ENCODE results near the gene TTLL10.

Gene TTLL10

GRCh38 chr1:1221887-1222574 is 48.4 kb downstream of the TTLL10 start:
- TF ChIP-seq CTCF (IDR thresholded peaks at IDR 0.05; ENCODE audit: low read depth, low read length, missing control alignments): no peak
- no peak overlapping the region for H3K4me3 ChIP-seq (ENCODE audit: low read depth, low read length)
- no peak for DNase-seq (ENCODE audit: low read depth)

GRCh38 chr1:1222575-1223225 is 49.0 kb downstream of the TTLL10 start:
- no peak overlapping the region for H3K4me3 ChIP-seq (ENCODE audit: low read depth, low read length)
- TF ChIP-seq CTCF (IDR thresholded peaks at IDR 0.05; ENCODE audit: low read depth, low read length, missing control alignments): no peak
- no peak for DNase-seq (ENCODE audit: low read depth)

GRCh38 chr1:1223321-1223720 is 49.6 kb downstream of the TTLL10 start:
- TF ChIP-seq CTCF (IDR thresholded peaks at IDR 0.05; ENCODE audit: low read depth, low read length, missing control alignments): no peak
- no peak overlapping the region for H3K4me3 ChIP-seq (ENCODE audit: low read depth, low read length)
- no peak for DNase-seq (ENCODE audit: low read depth)

GRCh38 chr1:1223891-1224290 is 50.2 kb downstream of the TTLL10 start:
- H3K4me3 ChIP-seq (ENCODE audit: low read depth, low read length): no peak overlapping the region
- no peak for TF ChIP-seq CTCF (IDR thresholded peaks at IDR 0.05; ENCODE audit: low read depth, low read length, missing control alignments)
- no peak for DNase-seq (ENCODE audit: low read depth)

GRCh38 chr1:1225238-1225845 is 51.7 kb downstream of the TTLL10 start:
- DNase-seq (ENCODE audit: low read depth): no peak
- no peak overlapping the region for H3K4me3 ChIP-seq (ENCODE audit: low read depth, low read length)
- no peak for TF ChIP-seq CTCF (IDR thresholded peaks at IDR 0.05; ENCODE audit: low read depth, low read length, missing control alignments)

GRCh38 chr1:1225913-1226312 is 52.2 kb downstream of the TTLL10 start:
- DNase-seq (ENCODE audit: low read depth): no peak
- TF ChIP-seq CTCF (IDR thresholded peaks at IDR 0.05; ENCODE audit: low read depth, low read length, missing control alignments): no peak

More at GRCh38 chr1:1225913-1226312, 52.2 kb downstream of the TTLL10 start:
- H3K4me3 ChIP-seq (ENCODE audit: low read depth, low read length): no peak overlapping the region
